ENCODE data around the gene SRM. TPM values are rescaled to one million over a fixed set of nuclear protein-coding genes. Genes with fewer than 3 reads are reported as not detected.

Gene SRM
- total and polyA plus RNA-seq, 2 of the 13 experiments (the other 11 are each of a cell fraction or from before 2014, with no cell fraction given): 27.9 to 31.8 TPM

DNA sequence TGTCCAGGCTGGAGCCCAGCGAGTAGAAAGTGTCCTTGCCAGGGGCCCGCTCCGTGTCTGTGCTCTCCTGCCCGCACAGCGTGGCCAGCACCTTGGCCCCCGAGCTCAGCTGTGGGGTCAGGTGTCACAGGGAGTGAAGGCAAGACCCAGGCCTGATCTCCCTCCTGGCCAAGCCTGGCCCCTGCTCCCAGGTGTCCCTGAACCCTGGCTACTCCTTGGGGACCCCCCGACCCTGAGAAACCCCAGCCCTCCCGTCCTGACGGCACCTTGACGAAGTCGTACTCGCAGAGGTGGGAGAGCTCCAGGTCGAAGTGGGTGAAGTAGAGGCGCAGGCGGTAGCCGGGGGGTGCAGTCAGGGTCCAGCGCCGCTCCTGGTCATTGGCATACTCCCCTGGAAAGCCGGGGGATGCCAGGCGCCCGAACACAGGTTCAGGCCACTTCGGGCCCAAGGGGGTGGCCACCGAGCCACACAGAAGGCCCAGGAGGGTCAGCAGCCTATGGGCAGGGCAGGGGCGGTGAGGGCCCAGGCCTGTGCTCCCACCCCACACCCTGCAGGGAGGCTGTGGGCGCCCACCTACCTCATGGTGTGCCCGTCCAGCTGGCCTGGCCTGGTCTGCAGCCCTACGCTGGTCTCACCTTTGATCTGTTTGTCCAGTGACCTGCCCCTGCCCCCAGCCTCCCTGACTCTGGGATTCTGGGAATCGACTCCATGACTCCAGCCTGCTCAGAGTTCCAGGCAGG, 13.0 kb downstream of the SRM start, which contains the start of gene MASP2:
MASP2 (minus strand) TSS at position 615 of the 741 bp plus-strand sequence; CDS start at position 583, 32 bp downstream.
- ChIA-PET CTCF (ENCODE audit: low intra/inter-chr PET ratio, low total read pairs) (no interaction called here), POLR2A (interaction anchor here (1.3 to 3.0 kb wide), 6 partner anchors 9 to 53 kb away, joined by 3 to 18 read pairs (median 12); partner anchors contain the start of genes EXOSC10, SRM and TARDBP)
- DNase-seq (ENCODE audit: low spot score): peak; percentile 78
- TSS peak; percentile 76 for BruUV-seq (replicated peaks)
- H3K79me2 ChIP-seq (ENCODE audit: insufficient read depth, low read length): no peaks in the 10 kb centered on the region
- in situ Hi-C loops (cut with HindIII; ENCODE audit: extremely low pct_ligation_motif_present, low pct_unique_long_range_greater_than_20kb) (loop anchor here (25.0 kb wide), 1 partner anchor 591 kb away; no protein-coding TSS in a partner anchor), intact Hi-C loops (cut with micrococcal nuclease; ENCODE audit: unreplicated experiment) (no loop called here)
- H4K20me1 ChIP-seq (ENCODE audit: insufficient read depth, low read length): no peaks in the 10 kb centered on the region
- peak within 1 kb of the TSS; percentile 85 for H3K27ac ChIP-seq (ENCODE audit: extremely low read length, insufficient read depth, low read length)
- no peaks in the 10 kb centered on the region for H3K9me3 ChIP-seq (ENCODE audit: low read length)
- peak within 1 kb of the TSS; percentile 80 for H3K4me2 ChIP-seq (ENCODE audit: low read depth, low read length)
- WGBS (ENCODE audit: low lambda C conversion rate): 13% methylated on average over 3 of the region's 28 CpGs
- H2AFZ ChIP-seq (ENCODE audit: low read length): no peak within 1 kb of the TSS
- H3K27me3 ChIP-seq (ENCODE audit: control insufficient read depth in 1 of 2, insufficient read depth in 2 of 2, low read length in 2 of 2): no peaks in the 10 kb centered on the region
- ATAC-seq: peak; percentile 86
- peak within 1 kb of the TSS; percentile 57 to 72 (median 62) for H3K4me3 ChIP-seq (replicated peaks in 1 of 3; ENCODE audit: insufficient read depth in 1 of 3, low read depth in 2 of 3, low read length in 3 of 3)
- no peaks in the 10 kb centered on the region for H3K36me3 ChIP-seq (replicated peaks in 1 of 2; ENCODE audit: control insufficient read depth in 1 of 2, insufficient read depth in 2 of 2, low read length in 2 of 2)
- H3K4me1 ChIP-seq (ENCODE audit: insufficient read depth, low read length): peaks cover 34% of the 10 kb centered on the region
- FAIRE-seq: peak; percentile 52
- H3K9ac ChIP-seq (ENCODE audit: insufficient read depth, low read depth, low read length): peak within 1 kb of the TSS; percentile 76
- TF ChIP-seq, protein P1, sequence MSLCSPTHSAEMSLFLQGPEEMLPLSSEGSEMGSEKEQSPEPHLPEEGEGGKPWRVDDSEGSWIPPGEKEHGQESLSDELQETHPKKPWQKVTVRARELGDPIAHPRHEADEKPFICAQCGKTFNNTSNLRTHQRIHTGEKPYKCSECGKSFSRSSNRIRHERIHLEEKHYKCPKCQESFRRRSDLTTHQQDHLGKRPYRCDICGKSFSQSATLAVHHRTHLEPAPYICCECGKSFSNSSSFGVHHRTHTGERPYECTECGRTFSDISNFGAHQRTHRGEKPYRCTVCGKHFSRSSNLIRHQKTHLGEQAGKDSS (CRISPR knock-in tag; IDR thresholded peaks at IDR 0.05; ENCODE audit: borderline replicate concordance, low read depth): peak; percentile 49; the same call in 1 of the 2 replicates
- no peak for TF ChIP-seq PAX8 (CRISPR knock-in tag; IDR thresholded peaks at IDR 0.05; ENCODE audit: borderline replicate concordance)
- TF ChIP-seq ZNF569 (CRISPR knock-in tag; IDR thresholded peaks at IDR 0.05; ENCODE audit: borderline replicate concordance): no peak
- TF ChIP-seq POLR2AphosphoS2 (IDR thresholded peaks at IDR 0.05; ENCODE audit: low read depth, low read length): no peak
- TF ChIP-seq, protein P2, sequence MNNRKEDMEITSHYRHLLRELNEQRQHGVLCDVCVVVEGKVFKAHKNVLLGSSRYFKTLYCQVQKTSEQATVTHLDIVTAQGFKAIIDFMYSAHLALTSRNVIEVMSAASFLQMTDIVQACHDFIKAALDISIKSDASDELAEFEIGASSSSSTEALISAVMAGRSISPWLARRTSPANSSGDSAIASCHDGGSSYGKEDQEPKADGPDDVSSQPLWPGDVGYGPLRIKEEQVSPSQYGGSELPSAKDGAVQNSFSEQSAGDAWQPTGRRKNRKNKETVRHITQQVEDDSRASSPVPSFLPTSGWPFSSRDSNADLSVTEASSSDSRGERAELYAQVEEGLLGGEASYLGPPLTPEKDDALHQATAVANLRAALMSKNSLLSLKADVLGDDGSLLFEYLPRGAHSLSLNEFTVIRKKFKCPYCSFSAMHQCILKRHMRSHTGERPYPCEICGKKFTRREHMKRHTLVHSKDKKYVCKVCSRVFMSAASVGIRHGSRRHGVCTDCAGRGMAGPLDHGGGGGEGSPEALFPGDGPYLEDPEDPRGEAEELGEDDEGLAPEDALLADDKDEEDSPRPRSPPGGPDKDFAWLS (CRISPR knock-in tag; IDR thresholded peaks at IDR 0.05; ENCODE audit: borderline replicate concordance): no peak
- TF ChIP-seq, protein P3, sequence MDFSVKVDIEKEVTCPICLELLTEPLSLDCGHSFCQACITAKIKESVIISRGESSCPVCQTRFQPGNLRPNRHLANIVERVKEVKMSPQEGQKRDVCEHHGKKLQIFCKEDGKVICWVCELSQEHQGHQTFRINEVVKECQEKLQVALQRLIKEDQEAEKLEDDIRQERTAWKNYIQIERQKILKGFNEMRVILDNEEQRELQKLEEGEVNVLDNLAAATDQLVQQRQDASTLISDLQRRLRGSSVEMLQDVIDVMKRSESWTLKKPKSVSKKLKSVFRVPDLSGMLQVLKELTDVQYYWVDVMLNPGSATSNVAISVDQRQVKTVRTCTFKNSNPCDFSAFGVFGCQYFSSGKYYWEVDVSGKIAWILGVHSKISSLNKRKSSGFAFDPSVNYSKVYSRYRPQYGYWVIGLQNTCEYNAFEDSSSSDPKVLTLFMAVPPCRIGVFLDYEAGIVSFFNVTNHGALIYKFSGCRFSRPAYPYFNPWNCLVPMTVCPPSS (IDR thresholded peaks at IDR 0.05): no peak
- TF ChIP-seq, protein P4, sequence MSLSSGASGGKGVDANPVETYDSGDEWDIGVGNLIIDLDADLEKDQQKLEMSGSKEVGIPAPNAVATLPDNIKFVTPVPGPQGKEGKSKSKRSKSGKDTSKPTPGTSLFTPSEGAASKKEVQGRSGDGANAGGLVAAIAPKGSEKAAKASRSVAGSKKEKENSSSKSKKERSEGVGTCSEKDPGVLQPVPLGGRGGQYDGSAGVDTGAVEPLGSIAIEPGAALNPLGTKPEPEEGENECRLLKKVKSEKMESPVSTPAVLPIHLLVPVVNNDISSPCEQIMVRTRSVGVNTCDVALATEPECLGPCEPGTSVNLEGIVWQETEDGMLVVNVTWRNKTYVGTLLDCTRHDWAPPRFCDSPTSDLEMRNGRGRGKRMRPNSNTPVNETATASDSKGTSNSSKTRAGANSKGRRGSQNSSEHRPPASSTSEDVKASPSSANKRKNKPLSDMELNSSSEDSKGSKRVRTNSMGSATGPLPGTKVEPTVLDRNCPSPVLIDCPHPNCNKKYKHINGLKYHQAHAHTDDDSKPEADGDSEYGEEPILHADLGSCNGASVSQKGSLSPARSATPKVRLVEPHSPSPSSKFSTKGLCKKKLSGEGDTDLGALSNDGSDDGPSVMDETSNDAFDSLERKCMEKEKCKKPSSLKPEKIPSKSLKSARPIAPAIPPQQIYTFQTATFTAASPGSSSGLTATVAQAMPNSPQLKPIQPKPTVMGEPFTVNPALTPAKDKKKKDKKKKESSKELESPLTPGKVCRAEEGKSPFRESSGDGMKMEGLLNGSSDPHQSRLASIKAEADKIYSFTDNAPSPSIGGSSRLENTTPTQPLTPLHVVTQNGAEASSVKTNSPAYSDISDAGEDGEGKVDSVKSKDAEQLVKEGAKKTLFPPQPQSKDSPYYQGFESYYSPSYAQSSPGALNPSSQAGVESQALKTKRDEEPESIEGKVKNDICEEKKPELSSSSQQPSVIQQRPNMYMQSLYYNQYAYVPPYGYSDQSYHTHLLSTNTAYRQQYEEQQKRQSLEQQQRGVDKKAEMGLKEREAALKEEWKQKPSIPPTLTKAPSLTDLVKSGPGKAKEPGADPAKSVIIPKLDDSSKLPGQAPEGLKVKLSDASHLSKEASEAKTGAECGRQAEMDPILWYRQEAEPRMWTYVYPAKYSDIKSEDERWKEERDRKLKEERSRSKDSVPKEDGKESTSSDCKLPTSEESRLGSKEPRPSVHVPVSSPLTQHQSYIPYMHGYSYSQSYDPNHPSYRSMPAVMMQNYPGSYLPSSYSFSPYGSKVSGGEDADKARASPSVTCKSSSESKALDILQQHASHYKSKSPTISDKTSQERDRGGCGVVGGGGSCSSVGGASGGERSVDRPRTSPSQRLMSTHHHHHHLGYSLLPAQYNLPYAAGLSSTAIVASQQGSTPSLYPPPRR (CRISPR knock-in tag; IDR thresholded peaks at IDR 0.05; ENCODE audit: borderline replicate concordance): peak; percentile 49; the same call in 1 of the 2 replicates
- no peak for TF ChIP-seq RNF2 (conservative IDR thresholded peaks at IDR 0.05; ENCODE audit: low read depth)
- TF ChIP-seq, protein P5, sequence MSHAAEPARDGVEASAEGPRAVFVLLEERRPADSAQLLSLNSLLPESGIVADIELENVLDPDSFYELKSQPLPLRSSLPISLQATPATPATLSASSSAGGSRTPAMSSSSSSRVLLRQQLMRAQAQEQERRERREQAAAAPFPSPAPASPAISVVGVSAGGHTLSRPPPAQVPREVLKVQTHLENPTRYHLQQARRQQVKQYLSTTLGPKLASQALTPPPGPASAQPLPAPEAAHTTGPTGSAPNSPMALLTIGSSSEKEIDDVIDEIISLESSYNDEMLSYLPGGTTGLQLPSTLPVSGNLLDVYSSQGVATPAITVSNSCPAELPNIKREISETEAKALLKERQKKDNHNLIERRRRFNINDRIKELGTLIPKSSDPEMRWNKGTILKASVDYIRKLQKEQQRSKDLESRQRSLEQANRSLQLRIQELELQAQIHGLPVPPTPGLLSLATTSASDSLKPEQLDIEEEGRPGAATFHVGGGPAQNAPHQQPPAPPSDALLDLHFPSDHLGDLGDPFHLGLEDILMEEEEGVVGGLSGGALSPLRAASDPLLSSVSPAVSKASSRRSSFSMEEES (CRISPR knock-in tag; IDR thresholded peaks at IDR 0.05): no peak
- TF ChIP-seq, protein P6, sequence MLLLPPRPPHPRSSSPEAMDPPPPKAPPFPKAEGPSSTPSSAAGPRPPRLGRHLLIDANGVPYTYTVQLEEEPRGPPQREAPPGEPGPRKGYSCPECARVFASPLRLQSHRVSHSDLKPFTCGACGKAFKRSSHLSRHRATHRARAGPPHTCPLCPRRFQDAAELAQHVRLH (CRISPR knock-in tag; IDR thresholded peaks at IDR 0.05; ENCODE audit: borderline replicate concordance, low read depth): 0 out of 2 replicates have a peak, but pooled peaks have one; percentile 32
